ENCODE data around the gene SEZ6. TPM values are rescaled to one million over a fixed set of nuclear protein-coding genes. Genes with fewer than 3 reads are reported as not detected.

SEZ6 gene
- not detected for total RNA-seq

GRCh38 chr17:29005936-29006511 is at the start of gene SEZ6:
TSS of gene SEZ6 (minus strand) at chr17:29006033. CDS start at chr17:29005869, 164 bp downstream.

GRCh38 chr17:29042679-29043538 is 37.1 kb upstream of the SEZ6 start, which contains the start of gene PIPOX:
TSS of gene PIPOX (plus strand) at chr17:29043141. CDS start at chr17:29043226, 85 bp downstream.

GRCh38 chr17:28951428-28951990 is 54.3 kb downstream of the SEZ6 start, which contains the start of gene PHF12:
TSS of gene PHF12 (minus strand) at chr17:28951518. CDS start at chr17:28950960, 558 bp downstream.

Other genes starting within 250 kb of the SEZ6 start
- gene FAM222B, start 163.2 kb downstream of the SEZ6 start, total RNA-seq, result 10 to 100 TPM; 13.7 to 20.0 TPM
- 10 to 100 TPM; 56.3 to 57.8 TPM for gene ERAL1, start 151.0 kb downstream of the SEZ6 start, total RNA-seq
- gene FLOT2, start 108.3 kb downstream of the SEZ6 start, total RNA-seq, result 10 to 100 TPM; 39.3 to 44.0 TPM
- gene DHRS13, start 103.0 kb downstream of the SEZ6 start, total RNA-seq, result 10 to 100 TPM; 12.0 to 13.1 TPM
- 10 to 100 TPM; 16.9 to 21.3 TPM for gene PHF12, start 54.5 kb downstream of the SEZ6 start, total RNA-seq
- 1 to 10 TPM; 1.0 to 1.7 TPM for gene PIPOX, start 37.1 kb upstream of the SEZ6 start, total RNA-seq
- 10 to 100 TPM; 45.6 to 46.5 TPM for gene MYO18A, start 174.4 kb upstream of the SEZ6 start, total RNA-seq
- not detected for gene CRYBA1, start 240.8 kb upstream of the SEZ6 start, total RNA-seq